HepG2 (cell line): ENCODE measurements around the gene PIP4K2B. TPM values are rescaled to one million over a fixed set of nuclear protein-coding genes. Genes with fewer than 3 reads are reported as not detected.

Experiments used
- ATF3 ChIP-seq: sonication (generic); formaldehyde crosslinking; IDR thresholded peaks from 2 replicates; pipeline ENCODE4 v1.4.0; 2020; ENCODE audit warnings: missing genetic modification reagents
- ATF7-NPFF ChIP-seq: sonication (generic); formaldehyde crosslinking; IDR thresholded peaks from 2 replicates; pipeline ENCODE4 v1.8.1; 2023; ENCODE audit warnings: mild to moderate bottlenecking, low read depth, missing genetic modification reagents, moderate library complexity
- CERS6 ChIP-seq: sonication (generic); formaldehyde crosslinking; IDR thresholded peaks from 2 replicates; pipeline ENCODE4 v1.5.0; 2020; ENCODE audit warnings: missing genetic modification reagents
- EEA1 ChIP-seq: sonication (generic); formaldehyde crosslinking; IDR thresholded peaks from 2 replicates; pipeline ENCODE4 v1.5.1; 2020; ENCODE audit warnings: mild to moderate bottlenecking, missing genetic modification reagents, borderline replicate concordance
- FOXP4 ChIP-seq: sonication (generic); formaldehyde crosslinking; IDR thresholded peaks from 2 replicates; pipeline ENCODE4 v1.4.0; 2020; ENCODE audit warnings: missing genetic modification reagents
- ISL2 ChIP-seq: sonication (generic); formaldehyde crosslinking; IDR thresholded peaks from 2 replicates; pipeline ENCODE4 v1.5.0; 2020; ENCODE audit warnings: missing genetic modification reagents
- PRDM4 ChIP-seq: sonication (generic); formaldehyde crosslinking; IDR thresholded peaks from 2 replicates; pipeline ENCODE4 v1.9.0; 2021; ENCODE audit warnings: missing genetic modification reagents, borderline replicate concordance
- REXO4 ChIP-seq: sonication (generic); formaldehyde crosslinking; IDR thresholded peaks from 2 replicates; pipeline ENCODE4 v1.8.0; 2022; ENCODE audit warnings: missing genetic modification reagents, mild to moderate bottlenecking, borderline replicate concordance
- U2AF2 ChIP-seq: fragments of 200-400 bp; formaldehyde crosslinking; IDR thresholded peaks from 2 replicates; pipeline ENCODE4 v1.6.1; 2017; ENCODE audit warnings: low read depth, mild to moderate bottlenecking, low read length
- ZBTB14 ChIP-seq: sonication (generic); formaldehyde crosslinking; IDR thresholded peaks from 2 replicates; pipeline ENCODE4 v1.4.0; 2020; ENCODE audit warnings: missing genetic modification reagents
- ZNF138 ChIP-seq: sonication (generic); formaldehyde crosslinking; IDR thresholded peaks from 2 replicates; pipeline ENCODE4 v1.5.0; 2020; ENCODE audit warnings: mild to moderate bottlenecking, low read depth, missing genetic modification reagents
- ZNF18 ChIP-seq: sonication (generic); formaldehyde crosslinking; IDR thresholded peaks from 2 replicates; pipeline ENCODE4 v1.8.0; 2022; ENCODE audit warnings: mild to moderate bottlenecking, missing genetic modification reagents; ENCODE audit not compliant: insufficient replicate concordance
- ZNF414 ChIP-seq: sonication (generic); formaldehyde crosslinking; IDR thresholded peaks from 2 replicates; pipeline ENCODE4 v1.5.0; 2020; ENCODE audit warnings: missing genetic modification reagents
- ZNF547 ChIP-seq: sonication (generic); formaldehyde crosslinking; IDR thresholded peaks from 2 replicates; pipeline ENCODE4 v1.5.1; 2020; ENCODE audit warnings: mild to moderate bottlenecking, missing genetic modification reagents
- ZNF577 ChIP-seq: sonication (generic); formaldehyde crosslinking; IDR thresholded peaks from 2 replicates; pipeline ENCODE4 v1.4.0; 2020; ENCODE audit warnings: mild to moderate bottlenecking, low read depth, missing genetic modification reagents, borderline replicate concordance
- ZNF773 ChIP-seq: sonication (generic); formaldehyde crosslinking; IDR thresholded peaks from 2 replicates; pipeline ENCODE4 v1.4.0; 2020; ENCODE audit warnings: missing genetic modification reagents, borderline replicate concordance
- ZNF839 ChIP-seq: sonication (generic); formaldehyde crosslinking; IDR thresholded peaks from 2 replicates; pipeline ENCODE4 v1.4.0; 2020; ENCODE audit warnings: missing genetic modification reagents, mild to moderate bottlenecking, borderline replicate concordance
- ZSCAN25 ChIP-seq: sonication (generic); formaldehyde crosslinking; IDR thresholded peaks from 2 replicates; pipeline ENCODE4 v1.8.0; 2022; ENCODE audit warnings: mild to moderate bottlenecking, missing genetic modification reagents
- polyA plus RNA-seq, 8 experiments: library from polyadenylated mRNA; depleted of rRNA in 3 of 8; stranded (reverse) in 7 of 8; unstranded in 1 of 8; fragments of >200 nt; fragmentation: Illumina TruSeq in 4 of 8; extraction: Trizol in 4 of 8; gene quantifications; 2 replicates each; pipeline versions ENCODE4 v1.2.1 to v1.2.3, GENCODE V29; 2011 to 2016; ENCODE audit warnings: low read depth in 4 of 8, missing spikeins in 1 of 8, mixed read lengths in 1 of 8; ENCODE audit not compliant: insufficient read depth in 1 of 8
- total RNA-seq, 5 experiments: library from RNA; depleted of rRNA; stranded (reverse); fragments of >200 nt; fragmentation: Illumina TruSeq; extraction: Trizol; gene quantifications; 2 replicates each; pipeline ENCODE4 v1.2.3, GENCODE V29; 2016; ENCODE audit warnings: low read depth in 1 of 5

PIP4K2B gene
- total and polyA plus RNA-seq, 2 of the 13 experiments (the other 11 are each of a cell fraction or from before 2014, with no cell fraction given): 20.4 to 54.0 TPM

- TF ChIP-seq PRDM4 (CRISPR knock-in tag) (no peak), ATF3 (CRISPR knock-in tag) (0 out of 2 replicates have a peak, but pooled peaks have one; percentile 9), ZNF138 (CRISPR knock-in tag) (no peak), ZNF773 (CRISPR knock-in tag) (0 out of 2 replicates have a peak, but pooled peaks have one; percentile 73), ZBTB14 (no peak; the same call in 1 of the 2 replicates), FOXP4 (peak; percentile 12), ZSCAN25 (CRISPR knock-in tag) (peak; percentile 64; the same call in 1 of the 2 replicates), ZNF577 (CRISPR knock-in tag) (no peak), CERS6 (no peak), U2AF2 (no peak), ATF7-NPFF (CRISPR knock-in tag) (no peak), ZNF547 (CRISPR knock-in tag) (0 out of 2 replicates have a peak, but pooled peaks have one; percentile 72), ISL2 (CRISPR knock-in tag) (no peak), ZNF414 (CRISPR knock-in tag) (peak; percentile 86; the same call in 1 of the 2 replicates), ZNF839 (no peak), EEA1 (no peak), ZNF18 (CRISPR knock-in tag) (peak; percentile 87), REXO4 (CRISPR knock-in tag) (no peak)
These were observed 46.9 kb downstream of the PIP4K2B start, which contains the start of gene PSMB3 (continued) for GRCh38 chr17:38752308-38753070.
